HepG2 (cell line): ENCODE results near the gene SHISA7. TPM values are rescaled to one million over a fixed set of nuclear protein-coding genes. Genes with fewer than 3 reads are reported as not detected.
A peak's percentile ranks its signal among the peaks of the same experiment; 100 is the strongest.

Experiments
- BCL6 ChIP-seq: IDR thresholded peaks from 2 replicates; pipeline ENCODE4 v1.6.1; 2016; ENCODE audit warnings: missing genetic modification reagents, missing compliant biosample characterization
- DPF2 ChIP-seq: sonication (generic); formaldehyde crosslinking; IDR thresholded peaks from 2 replicates; pipeline ENCODE4 v1.4.0; 2020; ENCODE audit warnings: mild to moderate bottlenecking, low read depth, missing genetic modification reagents, borderline replicate concordance
- FLYWCH1 ChIP-seq: sonication (generic); formaldehyde crosslinking; IDR thresholded peaks from 2 replicates; pipeline ENCODE4 v1.8.1; 2023; ENCODE audit warnings: mild to moderate bottlenecking, missing genetic modification reagents
- HOXA3 ChIP-seq: sonication (generic); formaldehyde crosslinking; IDR thresholded peaks from 2 replicates; pipeline ENCODE4 v1.5.0; 2020; ENCODE audit warnings: missing genetic modification reagents
- ISL2 ChIP-seq: sonication (generic); formaldehyde crosslinking; IDR thresholded peaks from 2 replicates; pipeline ENCODE4 v1.5.0; 2020; ENCODE audit warnings: missing genetic modification reagents
- MED1 ChIP-seq: sonication (generic); formaldehyde crosslinking; IDR thresholded peaks from 2 replicates; pipeline ENCODE4 v1.4.0; 2020; ENCODE audit warnings: missing genetic modification reagents
- MXD4 ChIP-seq: IDR thresholded peaks from 2 replicates; pipeline ENCODE4 v1.6.1; 2016; ENCODE audit warnings: mild to moderate bottlenecking, missing biosample characterization, missing genetic modification reagents
- PHF20 ChIP-seq: sonication (generic); formaldehyde crosslinking; IDR thresholded peaks from 2 replicates; pipeline ENCODE4 v1.5.0; 2020; ENCODE audit warnings: mild to moderate bottlenecking, missing genetic modification reagents
- PITX1 ChIP-seq: sonication (generic); formaldehyde crosslinking; IDR thresholded peaks from 2 replicates; pipeline ENCODE4 v1.5.1; 2020; ENCODE audit warnings: mild to moderate bottlenecking, missing genetic modification reagents
- PPARG ChIP-seq: conservative IDR thresholded peaks from 2 replicates; pipeline ENCODE4 v1.6.1; 2016; ENCODE audit warnings: missing biosample characterization, missing genetic modification reagents
- RFX5 ChIP-seq: IDR thresholded peaks from 2 replicates; pipeline ENCODE4 v1.6.1; 2011; ENCODE audit warnings: low read depth, low read length, improper control_type of control experiment
- SALL1 ChIP-seq: sonication (generic); formaldehyde crosslinking; IDR thresholded peaks from 2 replicates; pipeline ENCODE4 v1.8.0; 2022; ENCODE audit warnings: mild to moderate bottlenecking, missing genetic modification reagents
- SMYD3 ChIP-seq: sonication (generic); formaldehyde crosslinking; IDR thresholded peaks from 2 replicates; pipeline ENCODE4 v1.8.1; 2023; ENCODE audit warnings: mild to moderate bottlenecking, missing genetic modification reagents
- TP53 ChIP-seq: sonication (generic); formaldehyde crosslinking; conservative IDR thresholded peaks from 2 replicates; pipeline ENCODE4 v1.4.0; 2020; ENCODE audit warnings: missing genetic modification reagents
- YY1 ChIP-seq: IDR thresholded peaks from 2 replicates; pipeline ENCODE4 v1.6.1; 2011; ENCODE audit warnings: low read length, low read depth, moderate library complexity, mild to moderate bottlenecking; ENCODE audit not compliant: insufficient read depth, insufficient replicate concordance
- ZBTB21 ChIP-seq: sonication (generic); formaldehyde crosslinking; IDR thresholded peaks from 2 replicates; pipeline ENCODE4 v1.4.0; 2020; ENCODE audit warnings: missing genetic modification reagents
- ZFP41 ChIP-seq: sonication (generic); formaldehyde crosslinking; IDR thresholded peaks from 2 replicates; pipeline ENCODE4 v1.4.0; 2020; ENCODE audit warnings: mild to moderate bottlenecking, missing genetic modification reagents, borderline replicate concordance
- ZNF83 ChIP-seq: sonication (generic); formaldehyde crosslinking; IDR thresholded peaks from 2 replicates; pipeline ENCODE4 v1.4.0; 2020; ENCODE audit warnings: missing genetic modification reagents, mild to moderate bottlenecking, borderline replicate concordance
- ZNF883 ChIP-seq: sonication (generic); formaldehyde crosslinking; IDR thresholded peaks from 2 replicates; pipeline ENCODE4 v1.5.1; 2020; ENCODE audit warnings: mild to moderate bottlenecking, missing genetic modification reagents; ENCODE audit errors: not compliant biosample characterization
- polyA plus RNA-seq, 8 experiments: library from polyadenylated mRNA; depleted of rRNA in 3 of 8; stranded (reverse) in 7 of 8; unstranded in 1 of 8; fragments of >200 nt; fragmentation: Illumina TruSeq in 4 of 8; extraction: Trizol in 4 of 8; gene quantifications; 2 replicates each; pipeline versions ENCODE4 v1.2.1 to v1.2.3, GENCODE V29; 2011 to 2016; ENCODE audit warnings: low read depth in 4 of 8, missing spikeins in 1 of 8, mixed read lengths in 1 of 8; ENCODE audit not compliant: insufficient read depth in 1 of 8
- total RNA-seq, 5 experiments: library from RNA; depleted of rRNA; stranded (reverse); fragments of >200 nt; fragmentation: Illumina TruSeq; extraction: Trizol; gene quantifications; 2 replicates each; pipeline ENCODE4 v1.2.3, GENCODE V29; 2016; ENCODE audit warnings: low read depth in 1 of 5
- TF ChIP-seq, protein P1 (sequence below): sonication (generic); formaldehyde crosslinking; IDR thresholded peaks from 2 replicates; pipeline ENCODE4 v1.4.0; 2020; ENCODE audit warnings: mild to moderate bottlenecking, missing genetic modification reagents
- TF ChIP-seq, protein P2 (sequence below): sonication (generic); formaldehyde crosslinking; IDR thresholded peaks from 2 replicates; pipeline ENCODE4 v1.5.0; 2020; ENCODE audit warnings: mild to moderate bottlenecking, missing genetic modification reagents

Gene SHISA7
- total and polyA plus RNA-seq, 2 of the 13 experiments (the other 11 are each of a cell fraction or from before 2014, with no cell fraction given), result not detected

DNA sequence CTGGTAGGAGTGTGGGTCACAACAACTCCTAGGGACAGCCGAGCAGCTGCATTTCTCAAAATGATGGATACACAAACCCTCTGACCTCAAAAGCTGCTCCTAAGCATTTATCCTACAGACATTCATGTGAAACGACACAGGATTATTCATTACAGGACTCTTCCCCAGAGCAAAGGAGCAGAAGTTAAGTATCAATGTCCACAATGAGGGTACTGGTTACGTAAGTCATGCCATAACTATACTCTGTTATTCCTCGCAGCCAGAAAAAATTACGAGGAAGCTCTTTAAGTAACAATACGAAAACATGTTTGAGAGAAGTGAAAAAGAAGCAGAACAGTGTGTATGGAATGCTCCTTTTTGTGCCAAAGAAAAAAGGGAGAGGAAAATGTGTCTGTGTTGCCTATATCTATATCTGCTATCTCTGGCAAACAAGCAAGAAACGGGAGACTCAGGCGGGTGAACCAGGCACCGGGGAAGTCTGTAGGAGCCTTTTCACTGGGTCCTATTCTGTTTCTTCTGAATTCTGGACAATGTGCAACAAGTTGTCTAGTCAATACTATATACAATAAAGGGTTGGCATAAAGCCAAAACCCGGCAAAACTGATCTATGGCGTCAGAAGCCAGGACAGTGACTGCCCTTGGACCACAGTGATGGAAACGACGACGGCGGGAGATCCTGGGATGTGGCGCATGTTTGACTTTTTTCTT, 17.0 kb upstream of the SHISA7 start (continued):
- TF ChIP-seq, protein P1, sequence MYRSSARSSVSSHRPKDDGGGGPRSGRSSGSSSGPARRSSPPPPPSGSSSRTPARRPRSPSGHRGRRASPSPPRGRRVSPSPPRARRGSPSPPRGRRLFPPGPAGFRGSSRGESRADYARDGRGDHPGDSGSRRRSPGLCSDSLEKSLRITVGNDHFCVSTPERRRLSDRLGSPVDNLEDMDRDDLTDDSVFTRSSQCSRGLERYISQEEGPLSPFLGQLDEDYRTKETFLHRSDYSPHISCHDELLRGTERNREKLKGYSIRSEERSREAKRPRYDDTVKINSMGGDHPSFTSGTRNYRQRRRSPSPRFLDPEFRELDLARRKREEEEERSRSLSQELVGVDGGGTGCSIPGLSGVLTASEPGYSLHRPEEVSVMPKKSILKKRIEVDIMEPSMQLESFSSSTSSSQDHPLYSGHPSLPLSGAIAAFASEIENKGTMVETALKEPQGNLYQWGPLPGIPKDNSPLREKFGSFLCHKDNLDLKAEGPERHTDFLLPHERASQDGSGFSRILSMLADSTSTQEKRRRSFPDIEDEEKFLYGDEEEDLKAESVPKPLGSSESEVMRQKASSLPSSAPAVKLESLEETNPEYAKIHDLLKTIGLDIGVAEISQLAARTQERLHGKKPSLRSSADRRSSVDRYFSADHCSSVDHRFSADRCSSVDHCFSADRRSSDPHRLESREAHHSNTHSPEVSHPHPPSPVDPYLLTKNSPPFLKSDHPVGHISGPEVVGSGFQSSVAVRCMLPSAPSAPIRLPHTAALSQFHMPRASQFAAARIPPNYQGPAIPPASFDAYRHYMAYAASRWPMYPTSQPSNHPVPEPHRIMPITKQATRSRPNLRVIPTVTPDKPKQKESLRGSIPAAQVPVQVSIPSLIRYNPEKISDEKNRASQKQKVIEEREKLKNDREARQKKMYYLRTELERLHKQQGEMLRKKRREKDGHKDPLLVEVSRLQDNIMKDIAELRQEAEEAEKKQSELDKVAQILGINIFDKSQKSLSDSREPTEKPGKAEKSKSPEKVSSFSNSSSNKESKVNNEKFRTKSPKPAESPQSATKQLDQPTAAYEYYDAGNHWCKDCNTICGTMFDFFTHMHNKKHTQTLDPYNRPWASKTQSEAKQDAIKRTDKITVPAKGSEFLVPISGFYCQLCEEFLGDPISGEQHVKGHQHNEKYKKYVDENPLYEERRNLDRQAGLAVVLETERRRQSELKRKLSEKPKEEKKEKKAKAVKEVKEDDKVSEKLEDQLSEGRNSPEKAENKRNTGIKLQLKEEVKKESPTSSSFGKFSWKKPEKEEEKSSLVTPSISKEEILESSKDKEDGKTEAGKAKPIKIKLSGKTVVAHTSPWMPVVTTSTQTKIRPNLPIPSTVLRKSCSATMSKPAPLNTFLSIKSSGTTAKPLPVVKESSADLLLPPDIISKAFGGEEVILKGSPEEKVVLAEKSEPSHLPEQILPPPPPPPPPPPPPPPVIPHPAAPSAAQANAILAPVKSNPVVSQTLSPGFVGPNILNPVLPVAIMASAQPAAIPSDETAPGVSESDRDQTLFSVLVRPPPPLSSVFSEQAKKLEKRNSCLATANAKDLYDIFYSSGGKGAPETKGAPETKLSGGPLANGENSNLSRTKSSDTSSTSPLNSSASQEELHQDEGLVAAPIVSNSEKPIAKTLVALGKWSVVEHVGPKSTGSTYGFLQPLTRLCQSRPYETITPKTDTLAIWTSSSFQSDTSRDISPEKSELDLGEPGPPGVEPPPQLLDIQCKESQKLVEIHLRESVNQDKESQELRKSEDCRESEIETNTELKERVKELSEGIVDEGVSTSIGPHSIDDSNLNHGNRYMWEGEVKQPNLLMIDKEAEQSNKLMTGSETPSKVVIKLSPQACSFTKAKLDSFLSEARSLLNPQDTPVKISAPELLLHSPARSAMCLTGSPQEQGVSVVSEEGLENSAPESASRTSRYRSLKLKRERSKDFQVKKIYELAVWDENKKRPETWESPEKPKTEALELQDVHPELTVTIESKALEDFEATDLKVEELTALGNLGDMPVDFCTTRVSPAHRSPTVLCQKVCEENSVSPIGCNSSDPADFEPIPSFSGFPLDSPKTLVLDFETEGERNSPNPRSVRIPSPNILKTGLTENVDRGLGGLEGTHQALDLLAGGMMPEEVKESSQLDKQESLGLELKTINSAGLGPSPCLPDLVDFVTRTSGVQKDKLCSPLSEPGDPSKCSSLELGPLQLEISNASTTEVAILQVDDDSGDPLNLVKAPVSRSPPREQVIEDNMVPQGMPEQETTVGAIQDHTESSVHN (CRISPR knock-in tag), result no peak
- TF ChIP-seq HOXA3, result no peak
- TF ChIP-seq ZNF883 (CRISPR knock-in tag), result no peak
- 0 out of 2 replicates have a peak, but pooled peaks have one; percentile 26 for TF ChIP-seq MXD4 (CRISPR knock-in tag)
- no peak for TF ChIP-seq SMYD3
- no peak for TF ChIP-seq YY1
- TF ChIP-seq BCL6, result 0 out of 2 replicates have a peak, but pooled peaks have one; percentile 6
- TF ChIP-seq ISL2 (CRISPR knock-in tag), result no peak
- TF ChIP-seq RFX5, result no peak
- TF ChIP-seq MED1 (CRISPR knock-in tag), result peak; percentile 28
- no peak for TF ChIP-seq ZFP41
- TF ChIP-seq, protein P2, sequence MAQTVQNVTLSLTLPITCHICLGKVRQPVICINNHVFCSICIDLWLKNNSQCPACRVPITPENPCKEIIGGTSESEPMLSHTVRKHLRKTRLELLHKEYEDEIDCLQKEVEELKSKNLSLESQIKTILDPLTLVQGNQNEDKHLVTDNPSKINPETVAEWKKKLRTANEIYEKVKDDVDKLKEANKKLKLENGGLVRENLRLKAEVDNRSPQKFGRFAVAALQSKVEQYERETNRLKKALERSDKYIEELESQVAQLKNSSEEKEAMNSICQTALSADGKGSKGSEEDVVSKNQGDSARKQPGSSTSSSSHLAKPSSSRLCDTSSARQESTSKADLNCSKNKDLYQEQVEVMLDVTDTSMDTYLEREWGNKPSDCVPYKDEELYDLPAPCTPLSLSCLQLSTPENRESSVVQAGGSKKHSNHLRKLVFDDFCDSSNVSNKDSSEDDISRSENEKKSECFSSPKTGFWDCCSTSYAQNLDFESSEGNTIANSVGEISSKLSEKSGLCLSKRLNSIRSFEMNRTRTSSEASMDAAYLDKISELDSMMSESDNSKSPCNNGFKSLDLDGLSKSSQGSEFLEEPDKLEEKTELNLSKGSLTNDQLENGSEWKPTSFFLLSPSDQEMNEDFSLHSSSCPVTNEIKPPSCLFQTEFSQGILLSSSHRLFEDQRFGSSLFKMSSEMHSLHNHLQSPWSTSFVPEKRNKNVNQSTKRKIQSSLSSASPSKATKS (CRISPR knock-in tag), result 0 out of 2 replicates have a peak, but pooled peaks have one; percentile 61
- 0 out of 2 replicates have a peak, but pooled peaks have one; percentile 42 for TF ChIP-seq DPF2 (CRISPR knock-in tag)
- no peak for TF ChIP-seq PITX1 (CRISPR knock-in tag)
- no peak for TF ChIP-seq PHF20 (CRISPR knock-in tag)
- TF ChIP-seq ZBTB21 (CRISPR knock-in tag), result peak; percentile 84
- TF ChIP-seq SALL1 (CRISPR knock-in tag), result no peak
- TF ChIP-seq FLYWCH1 (CRISPR knock-in tag), result no peak
- no peak for TF ChIP-seq ZNF83 (CRISPR knock-in tag)
- TF ChIP-seq PPARG, result 0 out of 2 replicates have a peak, but pooled peaks have one; percentile 9
- no peak for TF ChIP-seq TP53 (CRISPR knock-in tag)
